ENCODE data around the gene PTCHD1. TPM values are rescaled to one million over a fixed set of nuclear protein-coding genes. Genes with fewer than 3 reads are reported as not detected.

The PTCHD1 gene
- total and polyA plus RNA-seq, 2 of the 4 experiments (the other 2 are of a cell fraction) = not detected

- Histone ChIP-seq H3K9me3 (ENCODE audit: control insufficient read depth, insufficient read depth, low read length) (no peaks in the 10 kb centered on the region), H3K79me1 (ENCODE audit: low read depth in 1 of 2, low read length in 2 of 2) (no peaks in the 10 kb centered on the region), H4K8ac (ENCODE audit: low read depth in 2 of 2, low read length in 2 of 2) (no peak overlapping the region), H3K4me2 (ENCODE audit: low read depth, low read length) (no peak overlapping the region), H4K5ac (ENCODE audit: low read depth, low read length) (no peak overlapping the region), H3K56ac (ENCODE audit: extremely low read depth, insufficient read depth, low read length) (no peak overlapping the region), H3K18ac (ENCODE audit: low read depth, low read length) (no peak overlapping the region), H2AFZ (replicated peaks; ENCODE audit: low read length, poor library complexity) (no peak overlapping the region), H3K23ac (ENCODE audit: low read depth, low read length) (no peak overlapping the region), H3K36me3 (ENCODE audit: control insufficient read depth, insufficient read depth, low read length) (no peaks in the 10 kb centered on the region), H3K27me3 (ENCODE audit: control insufficient read depth, insufficient read depth, low read length) (no peaks in the 10 kb centered on the region), H2AK5ac (ENCODE audit: low read depth, low read length) (no peak overlapping the region), H3K9me1 (ENCODE audit: insufficient read depth, low read length) (no peaks in the 10 kb centered on the region), H2BK15ac (ENCODE audit: low read depth, low read length) (no peak overlapping the region), H2AK9ac (replicated peaks; ENCODE audit: low read depth, low read length, poor library complexity) (no peak overlapping the region), H2BK5ac (ENCODE audit: low read depth, low read length, poor library complexity, severe bottlenecking) (no peak overlapping the region), H3K14ac (replicated peaks; ENCODE audit: low read depth, low read length) (no peak overlapping the region), H2BK20ac (ENCODE audit: low read depth, low read length) (no peak overlapping the region), H4K91ac (ENCODE audit: insufficient read depth, low read depth, low read length) (no peak overlapping the region), H4K20me1 (ENCODE audit: insufficient read depth, low read length) (no peaks in the 10 kb centered on the region), H3K4me3 (ENCODE audit: insufficient read depth, low read depth, low read length) (no peak overlapping the region), H3K27ac (ENCODE audit: insufficient read depth, low read length) (no peak overlapping the region), H3K4ac (ENCODE audit: low read depth, low read length) (no peak overlapping the region), H3K4me1 (ENCODE audit: control insufficient read depth, insufficient read depth, low read length) (no peaks in the 10 kb centered on the region), H2BK120ac (ENCODE audit: low read depth, low read length) (no peak overlapping the region), H3K9ac (ENCODE audit: low read depth, low read length) (no peak overlapping the region)
- in situ Hi-C loops (cut with MboI; ENCODE audit: low sequenced_read_pairs) (no loop called here), intact Hi-C loops (cut with micrococcal nuclease) (no loop called here), dilution Hi-C loops (cut with HindIII; ENCODE audit: low sequenced_read_pairs, unreplicated experiment) (no loop called here)
- CTCF ChIA-PET = no interaction called here
- POLR2A ChIA-PET (ENCODE audit: unreplicated experiment) = no interaction called here
- DNase-seq (no peak), ATAC-seq (ENCODE audit: low read depth) (no peak)
- TF ChIP-seq CEBPB (IDR thresholded peaks at IDR 0.05; ENCODE audit: low read depth, low read length) (no peak), POLR2A (IDR thresholded peaks at IDR 0.05; ENCODE audit: low read depth, low read length) (no peak), MAZ (IDR thresholded peaks at IDR 0.05; ENCODE audit: borderline replicate concordance, low read depth, low read length) (no peak), RFX5 (IDR thresholded peaks at IDR 0.05; ENCODE audit: low read depth, low read length) (no peak), BHLHE40 (IDR thresholded peaks at IDR 0.05; ENCODE audit: low read depth, low read length) (no peak), MAFK (IDR thresholded peaks at IDR 0.05; ENCODE audit: low read depth, low read length) (no peak), ELK1 (IDR thresholded peaks at IDR 0.05; ENCODE audit: borderline replicate concordance, low read depth, low read length) (no peak), RCOR1 (IDR thresholded peaks at IDR 0.05; ENCODE audit: insufficient replicate concordance, low read length) (no peak), NFE2L2 (IDR thresholded peaks at IDR 0.05; ENCODE audit: low read depth, low read length) (no peak), USF2 (IDR thresholded peaks at IDR 0.05; ENCODE audit: low read depth, low read length) (no peak), FOS (IDR thresholded peaks at IDR 0.05; ENCODE audit: low read depth, low read length) (no peak), RAD21 (IDR thresholded peaks at IDR 0.05; ENCODE audit: low read length) (no peak), CTCF (conservative IDR thresholded peaks at IDR 0.05; ENCODE audit: low read depth, low read length) (no peak), MXI1 (IDR thresholded peaks at IDR 0.05; ENCODE audit: borderline replicate concordance, low read depth, low read length) (no peak), CHD1 (IDR thresholded peaks at IDR 0.05; ENCODE audit: low read depth, low read length) (no peak), SMC3 (IDR thresholded peaks at IDR 0.05; ENCODE audit: low read depth, low read length) (no peak)
- no CpG with 5 or more reads among the region's 4 CpGs for WGBS, 2 experiments (ENCODE audit: extremely low coverage in 2 of 2, insufficient read length in 1 of 2)
- no TSS peak for BruUV-seq (replicated peaks)
Observed at GRCh38 chrX:23304881-23305280, 29.8 kb upstream of the PTCHD1 start.
